ENCODE results near the gene PCDH15.
"Not testable (repeated sequence)": the region's sequence is repeated elsewhere in the genome, so short reads cannot be mapped to it uniquely, and the experiment has no call there.

PCDH15 gene

DNA sequence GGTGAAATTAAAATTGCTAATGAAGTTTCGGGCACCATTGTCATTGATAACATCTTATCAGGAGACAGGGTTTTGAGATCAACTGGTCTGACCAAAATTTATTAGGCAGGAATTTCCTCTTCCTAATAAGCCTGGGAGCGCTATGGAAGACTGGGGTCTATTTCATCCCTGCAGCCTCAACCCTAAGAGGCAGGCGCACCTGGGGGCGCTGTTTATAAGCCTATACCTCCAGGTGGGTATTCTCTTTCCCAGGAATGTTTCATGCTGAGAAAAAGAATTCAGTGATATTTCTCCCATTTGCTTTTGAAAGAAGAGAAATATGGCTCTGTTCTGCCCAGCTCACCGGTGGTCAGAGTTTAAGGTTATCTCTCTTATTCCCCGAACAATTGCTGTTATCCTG lies 406.4 kb downstream of the PCDH15 start:
- DNase-seq (ENCODE audit: low read depth in 2 of 2), result not testable (repeated sequence)

DNA sequence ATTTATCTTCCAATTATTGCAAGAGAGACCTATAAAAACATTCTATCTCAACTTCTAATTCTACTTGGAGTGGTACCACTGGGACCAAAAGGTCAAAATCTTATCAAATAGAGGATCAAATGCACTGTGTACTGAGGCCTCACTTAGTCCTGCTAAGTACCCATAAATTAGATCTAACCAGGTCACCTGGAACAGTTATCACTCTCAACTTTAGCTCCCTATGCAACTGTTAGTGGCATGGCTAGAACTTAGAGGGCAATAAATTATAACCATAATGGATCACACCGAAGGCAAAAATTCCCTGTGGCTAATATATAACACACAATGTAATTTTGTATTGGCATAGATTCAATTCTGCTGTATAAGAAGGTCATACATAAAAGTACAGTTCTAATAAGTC lies 428.9 kb downstream of the PCDH15 start:
- DNase-seq (ENCODE audit: low read depth in 2 of 2), result no peak

DNA sequence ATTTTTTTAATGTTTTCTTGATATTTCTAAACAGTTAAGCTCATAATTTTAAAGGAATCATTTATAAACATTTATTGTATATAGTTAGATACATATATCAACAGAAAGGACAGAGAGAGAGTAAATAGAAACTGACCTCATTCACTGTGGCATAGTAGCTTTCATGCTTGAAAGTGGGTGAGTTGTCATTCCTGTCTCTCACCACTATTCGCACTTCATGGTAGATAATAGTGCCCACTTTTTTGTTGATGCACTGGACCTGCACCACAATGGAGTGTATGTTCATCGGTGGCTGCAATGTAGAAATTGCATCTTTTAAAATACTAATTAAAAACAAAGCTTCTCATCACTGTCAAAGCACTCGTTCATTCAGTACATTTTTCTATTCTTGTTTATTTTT lies 432.0 kb downstream of the PCDH15 start:
- no peak for DNase-seq (ENCODE audit: low read depth in 2 of 2)

DNA sequence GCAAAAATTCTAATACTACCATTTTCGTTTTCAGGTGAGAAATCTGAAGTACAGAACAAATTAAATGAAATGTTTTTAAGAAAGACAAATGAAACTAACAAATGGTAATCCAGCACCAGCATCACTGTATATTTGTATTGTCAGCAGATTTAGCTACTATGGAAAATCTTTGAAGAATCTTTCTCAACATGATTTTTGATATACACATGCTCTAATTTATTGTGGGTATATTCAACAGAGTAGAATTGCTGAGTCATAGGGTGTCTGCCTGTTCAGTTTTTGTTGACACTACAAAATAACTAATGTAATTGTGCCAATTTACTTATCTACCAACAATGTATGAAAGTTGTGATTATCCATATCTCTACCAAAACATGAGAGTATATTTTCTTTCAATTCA lies 437.6 kb downstream of the PCDH15 start:
- DNase-seq (ENCODE audit: low read depth in 2 of 2), result no peak

DNA sequence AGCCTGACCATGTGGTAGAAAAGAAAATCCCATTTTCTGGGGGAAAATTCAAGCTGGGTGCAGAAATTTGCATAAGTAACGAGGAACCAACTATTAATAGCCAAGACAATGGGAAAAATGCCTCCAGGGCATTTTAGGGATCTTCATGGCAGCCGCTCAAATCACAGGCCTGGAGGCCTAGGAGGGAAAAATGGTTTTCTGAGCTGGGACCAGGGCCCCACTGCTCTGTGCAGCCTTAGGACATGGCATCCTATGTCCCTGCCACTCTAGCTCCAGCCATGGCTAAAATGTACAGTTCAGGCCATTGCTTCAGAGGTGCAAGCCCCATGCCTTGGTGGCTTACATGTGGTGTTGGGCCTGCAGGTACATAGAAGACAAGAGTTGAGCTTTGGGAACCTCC lies 459.0 kb downstream of the PCDH15 start:
- no peak for DNase-seq (ENCODE audit: low read depth in 2 of 2)

DNA sequence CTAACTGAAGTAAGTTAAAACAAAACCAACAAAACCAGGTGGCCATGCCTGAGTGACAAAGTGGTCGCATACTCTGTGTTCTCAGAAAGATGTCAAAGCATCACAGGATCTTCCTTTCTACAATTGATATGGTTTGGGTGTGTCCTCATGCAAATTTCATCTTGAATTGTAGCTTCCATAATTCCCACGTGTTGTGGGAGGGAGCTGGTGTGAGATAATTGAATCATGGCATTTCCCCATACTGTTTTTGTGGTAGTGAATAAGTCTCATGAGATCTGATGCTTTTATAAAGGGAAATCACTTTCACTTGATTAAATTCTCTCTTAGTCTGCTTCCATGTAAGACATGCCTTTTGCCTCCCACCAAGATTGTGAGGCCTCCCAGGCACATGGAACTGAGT lies 465.7 kb downstream of the PCDH15 start:
- DNase-seq (ENCODE audit: low read depth in 2 of 2), result no peak

GRCh38 chr10:54319341-54319740 lies 481.7 kb downstream of the PCDH15 start:
- no peak for DNase-seq (ENCODE audit: low read depth in 2 of 2)

GRCh38 chr10:54318470-54318869 lies 482.6 kb downstream of the PCDH15 start:
- no peak for DNase-seq (ENCODE audit: low read depth in 2 of 2)

- no peak for DNase-seq (ENCODE audit: low read depth in 2 of 2)
These were observed 486.6 kb downstream of the PCDH15 start for GRCh38 chr10:54314430-54314829.

GRCh38 chr10:54284526-54285193 lies 516.4 kb downstream of the PCDH15 start:
- no peak for DNase-seq (ENCODE audit: low read depth in 2 of 2)

- DNase-seq (ENCODE audit: low read depth in 2 of 2), result no peak
These were observed 519.0 kb downstream of the PCDH15 start for GRCh38 chr10:54282012-54282411.

DNA sequence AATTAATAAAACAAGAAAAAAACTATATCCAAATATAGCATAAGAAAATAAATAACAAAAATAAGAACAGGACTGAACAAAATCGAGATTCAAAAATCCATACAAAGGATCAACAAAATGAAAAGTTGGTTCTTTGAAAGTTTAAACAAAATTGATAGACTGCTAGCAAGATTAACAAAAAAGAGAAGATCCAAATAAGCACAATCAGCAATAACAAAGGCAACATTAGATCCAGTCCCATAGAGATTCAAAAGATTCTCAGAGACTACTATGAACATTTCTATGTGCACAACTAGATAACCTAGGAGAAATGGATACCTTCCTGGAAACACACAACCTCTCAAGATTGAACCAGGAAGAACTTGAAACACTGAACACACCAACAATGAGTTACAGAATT lies 534.6 kb downstream of the PCDH15 start:
- DNase-seq (ENCODE audit: low read depth in 2 of 2), result no peak

GRCh38 chr10:54262726-54263125 lies 538.3 kb downstream of the PCDH15 start:
- no peak for DNase-seq (ENCODE audit: low read depth in 2 of 2)

- DNase-seq (ENCODE audit: low read depth in 2 of 2), result no peak
These were observed 541.9 kb downstream of the PCDH15 start for GRCh38 chr10:54259104-54259503.

DNA sequence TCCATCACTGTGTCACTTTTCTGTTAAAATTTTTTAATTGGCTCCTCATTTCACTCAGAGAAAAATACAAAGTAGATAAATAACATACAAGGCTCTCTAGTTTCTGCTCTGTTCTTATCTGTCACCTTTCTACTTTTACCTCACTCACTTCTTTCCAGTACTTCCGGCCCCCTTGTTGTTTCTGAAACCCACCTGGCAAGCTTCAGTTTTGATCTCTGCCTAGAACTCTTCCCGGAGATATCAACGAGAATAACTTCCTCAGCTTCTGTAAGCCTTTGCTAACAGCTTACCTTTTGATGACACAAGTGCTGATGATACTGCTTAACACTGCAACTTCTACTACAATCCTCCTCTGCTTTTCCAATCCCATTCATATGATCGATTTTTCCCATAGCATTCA lies 566.2 kb downstream of the PCDH15 start:
- DNase-seq (ENCODE audit: low read depth in 2 of 2), result no peak

GRCh38 chr10:54203401-54203800 lies 597.6 kb downstream of the PCDH15 start:
- DNase-seq (ENCODE audit: low read depth in 2 of 2), result no peak

DNA sequence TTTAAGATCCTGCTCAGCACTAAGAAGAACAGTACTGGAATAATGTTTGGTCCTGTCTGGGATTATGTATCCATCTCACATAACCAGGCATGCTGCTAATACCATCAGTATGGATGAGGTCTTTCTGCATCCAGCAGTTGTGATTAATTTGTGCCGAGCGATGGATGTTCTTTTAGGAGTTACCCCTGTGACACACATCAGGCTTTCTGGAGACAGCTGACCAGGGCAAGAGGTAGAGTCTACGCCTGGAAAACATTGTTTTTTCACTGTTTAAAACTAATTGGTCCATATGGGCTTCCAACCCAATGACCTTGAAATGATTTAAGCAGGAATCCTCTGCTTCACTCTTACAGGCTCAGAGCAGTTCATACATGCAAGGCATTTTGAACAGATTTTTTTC lies 603.0 kb downstream of the PCDH15 start:
- DNase-seq (ENCODE audit: low read depth in 2 of 2), result no peak

DNA sequence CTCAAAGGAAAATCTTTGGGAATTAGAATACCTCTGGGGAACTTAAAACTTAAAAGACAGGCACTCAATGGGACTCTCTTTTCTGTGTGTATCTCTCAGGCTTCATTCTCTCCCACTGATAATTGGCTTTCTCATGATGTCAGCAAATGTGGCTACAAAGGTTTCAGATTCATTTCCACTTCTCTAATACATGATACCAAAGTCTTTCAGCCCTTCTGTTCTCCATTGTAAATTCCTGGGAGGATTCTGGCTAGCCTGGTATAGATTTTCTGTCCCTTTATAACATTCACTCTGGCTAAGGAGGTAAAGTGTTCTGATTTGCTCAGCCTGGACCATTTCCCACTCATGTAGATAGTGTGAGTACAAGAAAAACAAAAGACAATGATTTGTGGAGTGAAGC lies 606.2 kb downstream of the PCDH15 start:
- no peak for DNase-seq (ENCODE audit: low read depth in 2 of 2)

GRCh38 chr10:54159924-54160323 lies 641.1 kb downstream of the PCDH15 start:
- DNase-seq (ENCODE audit: low read depth in 2 of 2), result no peak

DNA sequence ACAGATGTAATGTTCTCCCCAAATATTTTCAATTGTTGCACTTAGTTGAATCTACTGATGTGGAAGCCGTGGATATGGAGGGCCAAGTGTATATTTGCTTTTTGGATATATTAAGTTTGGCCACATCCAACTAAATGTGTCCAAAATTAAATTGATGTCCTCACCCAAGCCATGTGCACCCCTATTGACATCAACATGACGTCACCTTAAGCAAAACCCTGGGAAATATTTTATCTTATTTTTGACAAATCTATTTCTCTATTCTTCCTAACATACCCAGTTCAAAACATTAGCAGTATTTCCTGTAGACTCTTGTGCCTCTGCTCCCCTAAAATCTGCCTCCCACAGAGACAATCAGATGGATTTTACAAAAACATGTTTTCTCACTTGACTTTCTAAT lies 652.5 kb downstream of the PCDH15 start:
- no peak for DNase-seq (ENCODE audit: low read depth in 2 of 2)

DNA sequence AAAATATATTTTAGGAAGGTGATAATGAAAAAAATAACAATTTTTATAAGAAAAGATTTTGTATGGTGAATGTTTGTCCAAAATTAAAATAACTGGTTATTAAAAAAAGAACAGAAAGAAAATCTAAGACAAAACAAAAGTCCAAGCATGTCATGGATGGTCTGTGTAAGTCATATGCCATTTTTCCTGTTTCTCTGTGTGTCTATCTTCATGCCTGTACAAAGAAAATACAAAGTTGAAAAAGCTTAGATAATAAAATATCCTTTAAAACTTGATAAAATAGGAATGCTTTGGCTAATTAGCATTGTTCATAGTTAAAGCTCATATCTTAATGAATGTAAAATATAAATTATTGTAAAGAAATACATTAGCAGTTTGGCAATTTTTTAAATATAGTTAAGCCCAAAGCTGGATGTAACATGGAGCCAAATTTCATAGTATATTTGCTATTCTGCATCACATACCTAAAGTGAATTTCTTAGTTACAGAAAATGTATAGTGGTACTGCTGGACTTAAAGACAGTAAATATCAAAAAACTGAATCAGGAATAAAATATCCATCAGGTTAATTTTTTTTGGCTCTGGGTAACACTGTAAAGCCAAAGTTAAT lies 661.1 kb downstream of the PCDH15 start:
- no peak for DNase-seq (ENCODE audit: low read depth in 2 of 2)

GRCh38 chr10:54137396-54137795 lies 663.6 kb downstream of the PCDH15 start:
- no peak for DNase-seq (ENCODE audit: low read depth in 2 of 2)

DNA sequence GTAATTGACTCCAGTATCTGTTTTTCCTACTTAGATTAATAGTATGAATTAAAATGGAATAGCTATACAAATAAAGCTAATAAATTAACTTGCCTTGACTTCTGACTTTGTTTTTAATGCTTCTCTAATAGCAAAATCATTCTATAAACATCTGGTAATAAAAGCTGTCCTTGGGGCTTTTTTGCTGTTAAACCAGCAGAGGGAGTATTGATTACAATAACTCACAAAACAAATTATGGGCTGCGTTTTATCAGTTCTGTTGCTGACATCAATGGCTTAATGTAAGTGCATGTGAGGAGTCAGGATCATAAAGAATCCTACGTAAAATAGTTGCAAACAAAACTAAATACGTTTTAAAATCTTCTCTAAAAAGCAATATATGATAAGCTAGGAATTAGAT lies 667.8 kb downstream of the PCDH15 start:
- no peak for DNase-seq (ENCODE audit: low read depth in 2 of 2)

- DNase-seq (ENCODE audit: low read depth in 2 of 2), result no peak
These were observed 669.2 kb downstream of the PCDH15 start for GRCh38 chr10:54131833-54132232.
